ENCODE data around the gene SEMA5B.

- TF ChIP-seq CTCF (conservative IDR thresholded peaks at IDR 0.05; ENCODE audit: low read length) (no peak), EZH2phosphoT487 (IDR thresholded peaks at IDR 0.05; ENCODE audit: borderline replicate concordance, low read depth, low read length) (no peak)
Measured at GRCh38 chr3:122961146-122961545, 66.4 kb downstream of the SEMA5B start.
